22Rv1 (cell line): ENCODE results near the gene UNK.

Experiments used
- CTCF ChIP-seq: fragments of 450-650 bp; IDR thresholded peaks from 2 replicates; pipeline ENCODE4 v1.5.1; 2017; ENCODE audit warnings: mild to moderate bottlenecking
- ZFX ChIP-seq: fragments of 450-650 bp; IDR thresholded peaks from 2 replicates; pipeline ENCODE4 v1.6.1; 2017; ENCODE audit warnings: antibody characterized with exemption, borderline replicate concordance

GRCh38 chr17:75777296-75777922 is 7.2 kb upstream of the UNK start:
- TF ChIP-seq CTCF: no peak
- no peak for TF ChIP-seq ZFX
